Sigmoid colon (tissue), 4 donors: ENCODE results near the gene LONP2.

Experiments
- EP300 ChIP-seq, 4 donors: sonication (generic); formaldehyde crosslinking; IDR thresholded peaks; one replicate each; pipeline ENCODE4 v1.6.1; 2017; ENCODE audit warnings: antibody characterized with exemption in 4 of 4
- TF ChIP-seq, protein P1 (sequence below), 4 experiments: fragments of 450-650 bp in 3 of 4; fragments of 200-600 bp in 1 of 4; IDR thresholded peaks; one replicate each; pipeline ENCODE4 v1.5.1; 2016 to 2019; ENCODE audit warnings: antibody characterized with exemption in 4 of 4, mild to moderate bottlenecking in 3 of 4, moderate library complexity in 2 of 4

DNA sequence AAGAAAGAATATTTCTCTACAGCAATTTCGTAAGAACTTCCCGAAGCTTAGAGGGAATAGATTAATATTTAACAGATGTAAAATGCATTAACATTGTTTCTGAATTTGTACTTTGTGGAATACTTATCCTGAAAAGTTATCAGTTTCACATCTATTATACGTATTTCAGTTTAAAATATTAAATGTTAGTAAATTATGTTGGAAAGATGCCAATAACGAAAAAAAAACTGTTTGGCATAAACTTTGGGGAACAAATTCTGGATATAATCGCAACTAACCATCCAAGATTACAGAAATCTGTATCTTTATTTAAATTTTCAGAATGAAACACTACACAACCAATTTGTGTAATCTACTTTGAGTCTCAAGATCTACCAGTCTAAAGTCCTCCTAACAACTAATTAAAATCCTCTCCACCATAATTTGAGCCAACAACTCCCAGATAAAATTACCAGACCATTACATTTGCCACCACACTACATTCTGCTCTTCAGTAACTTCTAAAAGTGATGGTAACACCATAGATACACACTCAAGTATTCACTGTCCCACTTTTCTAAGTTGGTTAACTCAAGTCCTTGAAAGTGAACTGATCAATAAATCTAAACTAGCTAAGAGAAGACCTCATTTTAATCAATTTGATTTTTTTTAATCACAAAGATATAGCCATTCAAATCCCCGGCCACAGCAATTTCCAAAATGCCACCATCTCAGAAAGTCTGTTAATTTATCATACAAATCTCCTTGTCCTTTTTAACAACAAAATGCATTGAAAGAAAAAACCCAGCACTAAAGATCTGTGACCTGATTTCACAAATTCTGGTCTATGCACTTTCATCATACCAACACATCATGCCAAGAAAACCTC lies 139.1 kb downstream of the LONP2 start:
- TF ChIP-seq EP300 (IDR thresholded peaks at IDR 0.05), result no peak
- TF ChIP-seq, protein P1, sequence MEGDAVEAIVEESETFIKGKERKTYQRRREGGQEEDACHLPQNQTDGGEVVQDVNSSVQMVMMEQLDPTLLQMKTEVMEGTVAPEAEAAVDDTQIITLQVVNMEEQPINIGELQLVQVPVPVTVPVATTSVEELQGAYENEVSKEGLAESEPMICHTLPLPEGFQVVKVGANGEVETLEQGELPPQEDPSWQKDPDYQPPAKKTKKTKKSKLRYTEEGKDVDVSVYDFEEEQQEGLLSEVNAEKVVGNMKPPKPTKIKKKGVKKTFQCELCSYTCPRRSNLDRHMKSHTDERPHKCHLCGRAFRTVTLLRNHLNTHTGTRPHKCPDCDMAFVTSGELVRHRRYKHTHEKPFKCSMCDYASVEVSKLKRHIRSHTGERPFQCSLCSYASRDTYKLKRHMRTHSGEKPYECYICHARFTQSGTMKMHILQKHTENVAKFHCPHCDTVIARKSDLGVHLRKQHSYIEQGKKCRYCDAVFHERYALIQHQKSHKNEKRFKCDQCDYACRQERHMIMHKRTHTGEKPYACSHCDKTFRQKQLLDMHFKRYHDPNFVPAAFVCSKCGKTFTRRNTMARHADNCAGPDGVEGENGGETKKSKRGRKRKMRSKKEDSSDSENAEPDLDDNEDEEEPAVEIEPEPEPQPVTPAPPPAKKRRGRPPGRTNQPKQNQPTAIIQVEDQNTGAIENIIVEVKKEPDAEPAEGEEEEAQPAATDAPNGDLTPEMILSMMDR (IDR thresholded peaks at IDR 0.05), result no peak
